Measurements from ENCODE around the gene OR2T27.

OR2T27 gene

DNA sequence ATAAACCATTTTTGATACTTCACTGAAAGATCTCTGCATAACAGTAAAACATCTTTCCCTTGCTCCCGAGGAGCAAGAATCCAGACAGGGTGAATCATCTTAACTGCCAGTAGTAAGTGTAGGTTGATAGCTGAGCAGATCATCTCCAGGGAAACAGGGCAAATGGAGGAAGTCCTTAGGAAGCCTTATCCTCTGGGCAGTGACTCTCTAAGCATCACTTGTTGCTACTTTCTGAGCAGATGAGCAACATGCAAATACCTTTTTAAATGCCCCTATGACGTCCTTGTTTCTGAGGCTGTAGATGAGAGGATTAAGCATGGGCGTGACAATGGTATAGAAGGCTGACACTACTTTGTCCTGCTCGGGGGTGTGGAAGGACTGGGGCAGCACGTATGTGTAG, 29.4 kb downstream of the OR2T27 start:
- no peak overlapping the region for H3K4me2 ChIP-seq (ENCODE audit: low read length)
- no peak overlapping the region for H3K4me3 ChIP-seq (ENCODE audit: low read length)
- no peaks in the 10 kb centered on the region for H3K9me3 ChIP-seq (ENCODE audit: control insufficient read depth, insufficient read depth, low read length)
- no peaks in the 10 kb centered on the region for H3K36me3 ChIP-seq (ENCODE audit: control insufficient read depth, low read length)
- no peak for TF ChIP-seq EZH2phosphoT487 (IDR thresholded peaks at IDR 0.05; ENCODE audit: borderline replicate concordance, low read length)
- TF ChIP-seq, protein P1, sequence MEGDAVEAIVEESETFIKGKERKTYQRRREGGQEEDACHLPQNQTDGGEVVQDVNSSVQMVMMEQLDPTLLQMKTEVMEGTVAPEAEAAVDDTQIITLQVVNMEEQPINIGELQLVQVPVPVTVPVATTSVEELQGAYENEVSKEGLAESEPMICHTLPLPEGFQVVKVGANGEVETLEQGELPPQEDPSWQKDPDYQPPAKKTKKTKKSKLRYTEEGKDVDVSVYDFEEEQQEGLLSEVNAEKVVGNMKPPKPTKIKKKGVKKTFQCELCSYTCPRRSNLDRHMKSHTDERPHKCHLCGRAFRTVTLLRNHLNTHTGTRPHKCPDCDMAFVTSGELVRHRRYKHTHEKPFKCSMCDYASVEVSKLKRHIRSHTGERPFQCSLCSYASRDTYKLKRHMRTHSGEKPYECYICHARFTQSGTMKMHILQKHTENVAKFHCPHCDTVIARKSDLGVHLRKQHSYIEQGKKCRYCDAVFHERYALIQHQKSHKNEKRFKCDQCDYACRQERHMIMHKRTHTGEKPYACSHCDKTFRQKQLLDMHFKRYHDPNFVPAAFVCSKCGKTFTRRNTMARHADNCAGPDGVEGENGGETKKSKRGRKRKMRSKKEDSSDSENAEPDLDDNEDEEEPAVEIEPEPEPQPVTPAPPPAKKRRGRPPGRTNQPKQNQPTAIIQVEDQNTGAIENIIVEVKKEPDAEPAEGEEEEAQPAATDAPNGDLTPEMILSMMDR (IDR thresholded peaks at IDR 0.05; ENCODE audit: low read depth, low read length, poor library complexity, severe bottlenecking): no peak
- H3K9me2 ChIP-seq (replicated peaks; ENCODE audit: control insufficient read depth, low read length): no peaks in the 10 kb centered on the region
- H3K79me2 ChIP-seq (ENCODE audit: control insufficient read depth, low read length): no peaks in the 10 kb centered on the region
- 0 out of 2 replicates have a peak, but pooled peaks cover 3% of the 10 kb centered on the region for H3K4me1 ChIP-seq (ENCODE audit: control insufficient read depth, low read length)
- H3K27ac ChIP-seq (ENCODE audit: low read depth, low read length): no peak overlapping the region
- H3F3A ChIP-seq (ENCODE audit: control insufficient read depth, insufficient read depth): no peaks in the 10 kb centered on the region
- no peaks in the 10 kb centered on the region for H4K20me1 ChIP-seq (ENCODE audit: control insufficient read depth, insufficient read depth, low read depth, low read length)
- no peaks in the 10 kb centered on the region for H3K27me3 ChIP-seq (ENCODE audit: control insufficient read depth, low read length)

DNA sequence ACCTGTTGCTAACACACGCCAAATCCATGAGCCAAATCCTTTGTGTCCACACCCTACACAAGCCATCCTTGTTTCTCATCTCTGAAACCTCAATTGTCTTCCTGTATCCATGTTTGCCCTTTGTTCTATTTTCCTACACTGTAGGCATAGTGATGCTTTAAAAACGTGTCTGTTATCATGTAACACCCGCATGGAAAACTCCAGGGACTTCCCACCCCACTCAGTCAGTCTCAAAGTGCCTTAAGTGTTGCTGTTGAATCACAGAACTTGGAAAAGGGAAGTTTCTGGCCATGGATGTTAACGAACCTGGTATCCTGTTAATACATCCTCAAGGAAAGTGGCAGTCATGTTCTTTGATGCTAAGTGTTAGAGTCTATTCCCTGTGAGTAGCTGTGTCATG, 30.2 kb downstream of the OR2T27 start:
- Histone ChIP-seq H3K4me2 (ENCODE audit: low read length) (no peak overlapping the region), H4K20me1 (ENCODE audit: control insufficient read depth, insufficient read depth, low read depth, low read length) (no peaks in the 10 kb centered on the region), H3K9me3 (ENCODE audit: control insufficient read depth, insufficient read depth, low read length) (no peaks in the 10 kb centered on the region), H3K79me2 (ENCODE audit: control insufficient read depth, low read length) (no peaks in the 10 kb centered on the region), H3K4me1 (ENCODE audit: control insufficient read depth, low read length) (0 out of 2 replicates have a peak, but pooled peaks cover 3% of the 10 kb centered on the region), H3K9me2 (replicated peaks; ENCODE audit: control insufficient read depth, low read length) (no peaks in the 10 kb centered on the region), H3K36me3 (ENCODE audit: control insufficient read depth, low read length) (no peaks in the 10 kb centered on the region), H3K4me3 (ENCODE audit: low read length) (no peak overlapping the region), H3F3A (ENCODE audit: control insufficient read depth, insufficient read depth) (no peaks in the 10 kb centered on the region), H3K27ac (ENCODE audit: low read depth, low read length) (no peak overlapping the region), H3K27me3 (ENCODE audit: control insufficient read depth, low read length) (no peaks in the 10 kb centered on the region)
- no peak for TF ChIP-seq EZH2phosphoT487 (IDR thresholded peaks at IDR 0.05; ENCODE audit: borderline replicate concordance, low read length)
- TF ChIP-seq, protein P1 (IDR thresholded peaks at IDR 0.05; ENCODE audit: low read depth, low read length, poor library complexity, severe bottlenecking): no peak

DNA sequence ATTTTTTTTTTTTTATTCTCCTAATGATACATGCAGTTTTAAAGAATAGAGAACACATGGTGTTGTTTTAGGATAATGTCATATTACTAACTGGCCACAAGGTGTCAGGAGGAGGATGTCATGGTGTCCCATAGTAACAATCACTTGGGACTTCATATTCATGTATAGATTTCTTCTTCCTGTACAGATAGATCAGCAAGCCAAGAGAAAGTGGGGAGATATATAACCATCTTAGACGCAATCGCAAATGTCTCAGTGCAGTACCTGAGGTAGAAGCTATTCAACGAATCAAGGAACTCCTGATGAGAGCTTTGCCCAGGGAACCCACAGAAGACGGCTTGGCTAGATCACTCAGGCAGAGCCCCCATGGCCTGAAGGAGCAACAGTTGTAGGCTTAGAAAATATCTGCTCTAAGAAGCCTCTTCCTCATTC, 32.7 kb downstream of the OR2T27 start:
- no peaks in the 10 kb centered on the region for H3K36me3 ChIP-seq (ENCODE audit: control insufficient read depth, low read length)

More for the DNA sequence above, 32.7 kb downstream of the OR2T27 start:
- Histone ChIP-seq H3K4me3 (ENCODE audit: low read length) (no peak overlapping the region), H3F3A (ENCODE audit: control insufficient read depth, insufficient read depth) (no peaks in the 10 kb centered on the region), H4K20me1 (ENCODE audit: control insufficient read depth, insufficient read depth, low read depth, low read length) (no peaks in the 10 kb centered on the region), H3K27me3 (ENCODE audit: control insufficient read depth, low read length) (no peaks in the 10 kb centered on the region), H3K4me1 (ENCODE audit: control insufficient read depth, low read length) (0 out of 2 replicates have a peak, but pooled peaks cover 3% of the 10 kb centered on the region), H3K4me2 (ENCODE audit: low read length) (peak overlapping the region; percentile 29), H3K27ac (ENCODE audit: low read depth, low read length) (no peak overlapping the region), H3K9me2 (replicated peaks; ENCODE audit: control insufficient read depth, low read length) (no peaks in the 10 kb centered on the region), H3K9me3 (ENCODE audit: control insufficient read depth, insufficient read depth, low read length) (no peaks in the 10 kb centered on the region), H3K79me2 (ENCODE audit: control insufficient read depth, low read length) (no peaks in the 10 kb centered on the region)
- no peak for TF ChIP-seq EZH2phosphoT487 (IDR thresholded peaks at IDR 0.05; ENCODE audit: borderline replicate concordance, low read length)
- TF ChIP-seq, protein P1 (IDR thresholded peaks at IDR 0.05; ENCODE audit: low read depth, low read length, poor library complexity, severe bottlenecking): peak; percentile 67
